Rectal smooth muscle tissue (tissue), 1 donor: ENCODE data around the gene RPRD1B.

Experiments
- H3K27ac ChIP-seq: one replicate; pipeline ENCODE4 v1.7.0; 2013; ENCODE audit warnings: low read depth, low read length, inconsistent platforms
- H3K27me3 ChIP-seq: one replicate; pipeline ENCODE4 v1.7.0; 2013; ENCODE audit warnings: low read length; ENCODE audit not compliant: control insufficient read depth, insufficient read depth
- H3K36me3 ChIP-seq: one replicate; pipeline ENCODE4 v1.7.0; 2013; ENCODE audit warnings: low read length; ENCODE audit not compliant: control insufficient read depth, insufficient read depth
- H3K4me1 ChIP-seq: one replicate; pipeline ENCODE4 v1.7.0; 2013; ENCODE audit warnings: low read length; ENCODE audit not compliant: control insufficient read depth, insufficient read depth
- H3K4me3 ChIP-seq: one replicate; pipeline ENCODE4 v1.7.0; 2013; ENCODE audit warnings: low read length
- H3K9ac ChIP-seq: one replicate; pipeline ENCODE4 v1.7.0; 2013; ENCODE audit warnings: low read length

Gene RPRD1B

DNA sequence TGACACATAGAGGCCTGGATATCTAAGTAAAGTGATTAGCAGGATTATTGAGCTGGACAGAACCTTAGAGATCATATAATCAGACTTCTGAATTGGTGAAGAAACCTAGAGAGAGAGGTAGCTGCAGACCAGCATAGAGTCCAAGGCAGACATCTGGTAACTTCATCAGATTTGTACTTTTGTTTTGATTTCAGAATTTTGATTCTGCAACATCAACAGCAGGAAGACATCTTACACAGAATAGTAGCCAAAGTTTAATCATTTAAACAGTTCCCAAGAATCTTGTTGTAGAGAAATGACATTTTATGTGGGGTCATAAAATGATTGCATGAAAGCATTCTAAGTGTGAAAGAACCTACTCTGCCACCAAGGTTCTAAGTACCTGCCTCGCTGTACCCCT, 39.4 kb downstream of the RPRD1B start:
- Histone ChIP-seq H3K36me3 (peaks cover 14% of the 10 kb centered on the region), H3K4me1 (peaks cover 25% of the 10 kb centered on the region), H3K27ac (no peak overlapping the region), H3K4me3 (no peak overlapping the region), H3K27me3 (no peaks in the 10 kb centered on the region), H3K9ac (no peak overlapping the region)

- Histone ChIP-seq H3K4me3 (no peak overlapping the region), H3K27me3 (no peaks in the 10 kb centered on the region), H3K9ac (no peak overlapping the region), H3K4me1 (peaks cover 25% of the 10 kb centered on the region), H3K36me3 (peaks cover 13% of the 10 kb centered on the region), H3K27ac (peak overlapping the region; percentile 76)
These were observed 39.9 kb downstream of the RPRD1B start for GRCh38 chr20:38073307-38074071.

- no peaks in the 10 kb centered on the region for H3K27me3 ChIP-seq
- H3K36me3 ChIP-seq = peaks cover 6% of the 10 kb centered on the region
- H3K27ac ChIP-seq = peak overlapping the region; percentile 64
- H3K4me1 ChIP-seq = peaks cover 25% of the 10 kb centered on the region
- no peak overlapping the region for H3K4me3 ChIP-seq
- H3K9ac ChIP-seq = no peak overlapping the region
These were observed 41.8 kb downstream of the RPRD1B start for GRCh38 chr20:38075161-38075998.

GRCh38 chr20:38076548-38076947, 43.0 kb downstream of the RPRD1B start:
- Histone ChIP-seq H3K4me1 (peaks cover 25% of the 10 kb centered on the region), H3K36me3 (peaks cover 6% of the 10 kb centered on the region), H3K4me3 (no peak overlapping the region), H3K27me3 (no peaks in the 10 kb centered on the region), H3K27ac (peak overlapping the region; percentile 19), H3K9ac (no peak overlapping the region)

DNA sequence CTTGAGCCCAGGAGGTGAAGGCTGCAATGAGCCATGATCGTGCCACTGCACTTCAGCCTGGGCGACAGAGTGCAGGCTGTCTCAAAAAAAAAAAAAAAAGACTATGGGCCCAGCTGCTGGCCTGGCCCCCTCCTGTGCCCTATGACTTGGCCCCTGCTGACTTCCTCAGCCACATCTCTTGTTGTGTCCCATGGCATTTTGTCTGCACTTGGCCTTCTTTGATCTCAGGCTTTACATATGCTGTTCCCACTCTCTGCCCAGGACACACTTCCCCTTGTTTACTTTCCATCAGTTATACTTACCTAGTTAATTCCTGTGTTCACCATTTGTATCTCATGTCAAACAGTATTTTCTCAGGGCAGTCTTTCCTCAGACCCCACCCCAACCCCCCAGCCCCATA, 44.5 kb downstream of the RPRD1B start:
- H3K27me3 ChIP-seq = no peaks in the 10 kb centered on the region
- H3K4me1 ChIP-seq = peaks cover 24% of the 10 kb centered on the region
- peaks cover 6% of the 10 kb centered on the region for H3K36me3 ChIP-seq
- no peak overlapping the region for H3K4me3 ChIP-seq
- H3K9ac ChIP-seq = no peak overlapping the region
- no peak overlapping the region for H3K27ac ChIP-seq

DNA sequence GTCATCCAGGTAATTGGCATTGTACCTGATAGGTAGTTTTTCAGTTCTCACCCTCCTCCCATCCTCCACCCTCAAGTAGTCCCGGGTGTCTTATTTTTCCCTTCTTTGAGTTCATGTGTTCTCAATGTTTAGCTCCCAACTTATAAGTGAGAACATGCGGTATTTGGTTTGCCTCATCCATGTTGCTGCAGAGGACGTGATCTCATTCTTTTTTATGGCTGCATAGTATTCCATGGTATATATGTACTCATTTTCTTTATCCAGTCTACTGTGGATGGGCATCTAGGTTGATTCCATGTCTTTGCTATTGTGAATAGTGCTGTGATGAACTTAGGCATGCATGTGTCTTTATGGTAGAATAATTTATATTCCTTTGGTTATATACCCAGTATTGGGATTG, 45.8 kb downstream of the RPRD1B start:
- no peaks in the 10 kb centered on the region for H3K27me3 ChIP-seq
- no peak overlapping the region for H3K27ac ChIP-seq
- H3K9ac ChIP-seq = no peak overlapping the region
- peaks cover 6% of the 10 kb centered on the region for H3K36me3 ChIP-seq
- peaks cover 24% of the 10 kb centered on the region for H3K4me1 ChIP-seq
- H3K4me3 ChIP-seq = no peak overlapping the region

DNA sequence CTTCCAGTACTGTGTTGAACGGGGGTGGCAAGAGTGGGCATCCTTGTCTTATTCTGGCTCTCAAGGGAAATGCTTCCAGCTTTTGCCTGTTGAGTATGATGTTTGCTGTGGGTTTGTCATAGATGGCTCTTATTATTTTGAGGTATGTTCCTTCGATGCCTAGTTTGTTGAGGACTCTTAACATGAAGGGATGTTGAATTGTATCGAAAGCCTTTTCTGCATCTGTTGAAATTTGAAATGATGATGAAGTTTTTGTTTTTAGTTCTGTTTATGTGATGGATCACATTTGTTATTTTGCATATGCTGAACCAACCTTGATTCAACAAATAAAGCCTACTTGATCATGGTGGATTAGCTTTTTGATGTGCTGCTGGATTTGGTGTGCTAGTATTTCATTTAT, 48.0 kb downstream of the RPRD1B start:
- peaks cover 14% of the 10 kb centered on the region for H3K36me3 ChIP-seq

DNA sequence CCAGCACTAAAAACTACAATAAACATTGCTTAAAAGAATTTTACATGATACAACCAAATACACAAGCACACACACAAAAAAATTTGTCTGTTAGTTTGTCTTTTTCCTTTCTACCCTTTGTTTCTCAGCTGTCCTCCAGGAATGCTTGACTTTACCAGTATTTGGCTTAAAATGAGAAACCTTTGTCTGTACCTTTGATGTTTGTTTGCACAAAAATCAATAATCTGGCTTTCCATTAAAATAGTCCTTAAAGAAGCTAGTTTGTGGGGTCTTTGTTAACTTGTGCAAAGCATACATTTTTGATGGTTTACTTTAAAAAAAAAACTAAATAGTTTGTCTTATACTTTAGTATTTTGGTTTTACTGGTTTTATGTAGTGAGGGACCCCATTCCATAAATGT, 49.3 kb downstream of the RPRD1B start:
- Histone ChIP-seq H3K36me3 (peaks cover 8% of the 10 kb centered on the region), H3K27ac (peak overlapping the region; percentile 17), H3K9ac (no peak overlapping the region), H3K27me3 (no peaks in the 10 kb centered on the region), H3K4me1 (peaks cover 33% of the 10 kb centered on the region), H3K4me3 (no peak overlapping the region)

More for the DNA sequence above, 48.0 kb downstream of the RPRD1B start:
- no peaks in the 10 kb centered on the region for H3K27me3 ChIP-seq
- H3K27ac ChIP-seq = no peak overlapping the region
- no peak overlapping the region for H3K4me3 ChIP-seq
- H3K4me1 ChIP-seq = peaks cover 33% of the 10 kb centered on the region
- H3K9ac ChIP-seq = no peak overlapping the region

DNA sequence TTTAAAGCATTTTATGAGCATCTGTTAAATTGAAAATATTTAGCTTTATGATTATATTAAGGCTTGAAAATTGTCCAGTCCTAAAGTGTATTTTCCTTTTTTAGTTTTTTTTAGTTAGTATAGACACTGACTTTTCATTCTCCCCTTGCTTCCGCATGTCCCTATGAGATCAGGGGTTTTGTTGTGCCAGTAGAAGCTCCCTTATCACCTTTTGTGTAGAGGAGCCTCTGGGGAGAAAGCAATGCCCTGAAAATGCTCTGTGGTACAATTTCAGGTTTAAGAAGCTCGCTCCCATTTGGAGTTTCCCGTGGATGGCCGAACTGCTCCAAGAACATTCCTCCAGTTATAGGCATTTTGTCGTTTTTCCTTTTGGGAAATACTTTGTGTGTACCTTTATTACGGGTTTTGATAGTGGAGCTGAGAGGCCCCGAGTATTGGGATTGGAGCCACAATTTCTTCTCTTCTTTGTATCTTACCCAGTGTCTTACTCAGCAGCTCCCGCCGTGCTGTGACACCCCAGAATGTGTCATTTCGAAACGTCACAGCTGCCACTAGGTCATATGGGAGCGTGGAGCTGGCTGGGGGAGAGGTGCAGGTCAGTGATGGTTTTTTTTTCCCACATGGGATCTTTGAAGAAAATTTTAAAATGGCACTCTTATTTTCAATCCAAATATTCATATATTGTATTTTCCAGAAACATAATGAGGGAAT, 49.9 kb downstream of the RPRD1B start:
- H3K4me1 ChIP-seq = peaks cover 33% of the 10 kb centered on the region
- peak overlapping the region; percentile 89 for H3K27ac ChIP-seq
- no peak overlapping the region for H3K4me3 ChIP-seq

GRCh38 chr20:38084425-38084951, 50.9 kb downstream of the RPRD1B start:
- Histone ChIP-seq H3K36me3 (peaks cover 8% of the 10 kb centered on the region), H3K9ac (no peak overlapping the region), H3K4me1 (peaks cover 33% of the 10 kb centered on the region), H3K27ac (peak overlapping the region; percentile 89), H3K27me3 (no peaks in the 10 kb centered on the region), H3K4me3 (no peak overlapping the region)

More for the DNA sequence above, 49.9 kb downstream of the RPRD1B start:
- peaks cover 8% of the 10 kb centered on the region for H3K36me3 ChIP-seq
- no peaks in the 10 kb centered on the region for H3K27me3 ChIP-seq
- H3K9ac ChIP-seq = no peak overlapping the region

DNA sequence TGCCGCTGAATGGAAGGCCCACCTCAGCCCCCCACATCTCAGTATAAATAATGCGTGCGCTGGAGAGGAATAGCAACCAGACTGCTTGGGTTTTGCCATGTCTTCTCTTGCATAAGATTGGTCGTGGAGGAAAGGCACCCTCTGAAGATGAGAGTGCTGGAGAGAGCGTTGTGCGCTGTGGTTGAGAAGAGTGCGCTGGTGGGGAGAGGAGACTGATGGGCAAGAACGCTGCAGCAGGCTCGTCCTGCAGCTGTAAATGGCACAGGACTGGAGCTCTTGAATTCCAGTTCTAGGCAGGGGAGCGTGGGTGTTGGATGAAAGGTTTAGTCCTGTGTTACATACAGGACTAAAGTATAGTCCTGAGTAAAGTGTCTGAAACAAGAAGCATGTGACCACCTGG, 51.5 kb downstream of the RPRD1B start:
- Histone ChIP-seq H3K36me3 (peaks cover 8% of the 10 kb centered on the region), H3K9ac (no peak overlapping the region), H3K4me1 (peaks cover 33% of the 10 kb centered on the region), H3K27me3 (no peaks in the 10 kb centered on the region), H3K27ac (peak overlapping the region; percentile 89), H3K4me3 (no peak overlapping the region)

GRCh38 chr20:38089500-38089899, 56.0 kb downstream of the RPRD1B start:
- no peak overlapping the region for H3K4me3 ChIP-seq
- no peak overlapping the region for H3K27ac ChIP-seq
- peaks cover 25% of the 10 kb centered on the region for H3K4me1 ChIP-seq
- no peak overlapping the region for H3K9ac ChIP-seq
- peaks cover 8% of the 10 kb centered on the region for H3K36me3 ChIP-seq
- H3K27me3 ChIP-seq = no peaks in the 10 kb centered on the region
